Measurements from ENCODE around the gene CHRM1.

The CHRM1 gene

GRCh38 chr11:62892077-62892922, 28.9 kb downstream of the CHRM1 start:
- Mint-ChIP-seq H3K4me3 (no peak overlapping the region), H3K4me1 (peaks cover 18% of the 10 kb centered on the region), H3K36me3 (ENCODE audit: low read depth) (peaks cover 27% of the 10 kb centered on the region), H3K27ac (peak overlapping the region in 1 of 3 experiments; percentile 57), H3K27me3 (ENCODE audit: low read depth) (no peaks in the 10 kb centered on the region), H3K9me3 (no peaks in the 10 kb centered on the region)
- no peak for TF ChIP-seq CTCF (IDR thresholded peaks at IDR 0.05; ENCODE audit: unreplicated experiment in 3 of 3)

DNA sequence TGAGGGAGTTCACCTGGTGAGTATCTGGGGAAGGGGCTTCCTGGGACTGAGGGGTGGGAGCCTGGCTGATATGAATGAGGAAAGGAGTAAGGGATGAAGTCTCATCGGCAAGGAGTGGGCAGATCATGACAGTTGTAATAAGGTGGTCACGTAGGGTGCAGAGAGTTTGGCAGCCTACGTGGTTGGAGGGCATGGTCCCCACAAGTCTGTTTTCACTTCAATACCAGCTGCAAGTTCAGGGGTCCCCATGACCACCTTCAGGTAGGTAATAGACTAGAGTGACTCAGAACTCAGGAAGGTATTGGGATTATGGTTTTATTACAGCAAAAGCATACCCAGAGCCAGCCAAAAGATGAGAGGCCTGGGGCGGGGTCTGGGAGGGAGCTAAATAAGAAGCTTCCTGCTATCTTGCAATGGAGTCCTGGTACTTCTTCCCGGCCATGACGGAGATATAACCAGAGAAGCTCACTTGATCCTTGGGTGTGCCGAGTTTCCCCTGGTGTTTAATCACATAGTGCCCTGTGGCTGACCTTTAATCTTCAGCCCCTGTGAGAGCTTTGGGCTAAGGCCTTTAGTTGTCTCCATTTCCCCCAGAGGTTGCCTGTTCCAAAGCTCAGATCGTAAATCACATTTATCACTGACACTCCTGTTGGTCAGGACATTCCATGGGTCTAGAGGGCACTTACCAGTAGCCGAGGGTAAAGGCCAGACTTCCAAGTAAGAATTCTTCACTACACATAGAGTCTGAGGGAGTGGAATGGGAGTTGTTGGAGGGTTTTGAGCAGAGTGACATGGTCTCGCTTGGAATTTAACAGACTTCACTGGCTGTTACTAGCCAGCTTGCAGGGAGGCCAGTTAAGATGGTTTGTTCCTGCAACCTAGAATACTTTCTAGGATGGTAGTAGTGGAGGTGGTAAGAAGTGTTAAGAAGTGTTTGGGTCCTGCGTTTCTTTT, 31.4 kb downstream of the CHRM1 start:
- TF ChIP-seq CTCF (IDR thresholded peaks at IDR 0.05; ENCODE audit: unreplicated experiment in 3 of 3): no peak
- Mint-ChIP-seq H3K36me3 (ENCODE audit: low read depth) (peaks cover 44% of the 10 kb centered on the region), H3K9me3 (no peaks in the 10 kb centered on the region), H3K4me3 (peak overlapping the region in 1 of 3 experiments; percentile 0), H3K27me3 (ENCODE audit: low read depth) (no peaks in the 10 kb centered on the region), H3K4me1 (peaks cover 24% of the 10 kb centered on the region), H3K27ac (peak overlapping the region; percentile 59 to 93 (median 89))

DNA sequence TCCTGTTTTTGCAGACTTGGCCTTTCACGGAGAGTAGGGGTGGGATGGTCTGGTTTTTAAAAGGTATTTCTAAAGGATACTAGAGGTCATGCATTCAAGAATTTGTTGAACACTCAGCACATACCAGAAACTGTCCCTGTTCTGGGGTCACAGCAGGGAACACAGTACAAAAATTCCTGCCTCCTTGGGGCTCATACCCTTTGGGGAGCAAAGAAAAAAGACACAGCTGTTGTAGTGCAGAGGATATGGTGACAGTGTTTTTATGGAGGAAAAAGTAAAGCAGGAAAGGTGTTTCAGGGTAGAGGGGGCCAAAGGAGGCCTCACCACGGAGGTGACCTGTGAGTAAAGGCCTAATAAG, 32.1 kb downstream of the CHRM1 start:
- TF ChIP-seq CTCF (IDR thresholded peaks at IDR 0.05; ENCODE audit: unreplicated experiment in 3 of 3): no peak
- H3K27me3 Mint-ChIP-seq (ENCODE audit: low read depth): no peaks in the 10 kb centered on the region
- H3K36me3 Mint-ChIP-seq (ENCODE audit: low read depth): peaks cover 49% of the 10 kb centered on the region
- H3K4me1 Mint-ChIP-seq: peaks cover 29% of the 10 kb centered on the region
- no peaks in the 10 kb centered on the region for H3K9me3 Mint-ChIP-seq
- peak overlapping the region; percentile 59 to 93 (median 89) for H3K27ac Mint-ChIP-seq
- no peak overlapping the region for H3K4me3 Mint-ChIP-seq

GRCh38 chr11:62888406-62888805, 32.8 kb downstream of the CHRM1 start:
- Mint-ChIP-seq H3K9me3 (no peaks in the 10 kb centered on the region), H3K36me3 (ENCODE audit: low read depth) (peaks cover 56% of the 10 kb centered on the region)

DNA sequence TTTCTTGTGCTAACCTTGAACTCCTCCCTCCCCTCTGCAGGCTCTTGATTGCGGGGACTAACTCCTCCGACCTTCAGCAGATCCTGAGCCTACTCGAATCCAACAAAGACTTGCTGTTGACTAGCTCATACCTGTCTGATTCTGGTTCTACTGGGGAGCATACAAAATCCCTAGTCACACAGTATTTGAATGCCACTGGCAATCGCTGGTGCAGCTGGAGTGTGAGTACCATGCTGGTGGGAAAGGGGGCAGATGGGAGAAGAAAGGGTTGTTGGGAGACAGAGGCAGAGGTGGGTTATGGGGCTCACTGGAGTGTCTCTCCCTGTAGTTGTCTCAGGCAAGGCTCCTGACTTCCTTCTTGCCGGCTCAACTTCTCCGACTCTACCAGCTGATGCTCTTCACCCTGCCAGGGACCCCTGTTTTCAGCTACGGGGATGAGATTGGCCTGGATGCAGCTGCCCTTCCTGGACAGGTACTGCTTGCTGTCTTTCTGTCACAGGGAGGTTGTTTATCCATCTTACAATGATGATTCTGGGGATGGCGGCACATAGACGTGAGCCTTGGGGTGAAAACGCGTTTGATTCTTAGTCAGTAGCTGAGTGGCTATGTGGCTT, 35.9 kb downstream of the CHRM1 start:
- no peak for TF ChIP-seq CTCF (IDR thresholded peaks at IDR 0.05; ENCODE audit: unreplicated experiment in 3 of 3)
- no peaks in the 10 kb centered on the region for H3K27me3 Mint-ChIP-seq (ENCODE audit: low read depth)
- H3K9me3 Mint-ChIP-seq: no peaks in the 10 kb centered on the region
- H3K4me1 Mint-ChIP-seq: peaks cover 59% of the 10 kb centered on the region
- H3K4me3 Mint-ChIP-seq: peak overlapping the region; percentile 31 to 69 (median 46)
- H3K27ac Mint-ChIP-seq: peak overlapping the region in 2 of 3 experiments; percentile 28 to 70
- peaks cover 74% of the 10 kb centered on the region for H3K36me3 Mint-ChIP-seq (ENCODE audit: low read depth)

More at GRCh38 chr11:62888406-62888805, 32.8 kb downstream of the CHRM1 start:
- Mint-ChIP-seq H3K4me3 (peak overlapping the region in 2 of 3 experiments; percentile 29 to 56), H3K4me1 (peaks cover 36% of the 10 kb centered on the region), H3K27me3 (ENCODE audit: low read depth) (no peaks in the 10 kb centered on the region), H3K27ac (peak overlapping the region; percentile 59 to 93 (median 89))
- TF ChIP-seq CTCF (IDR thresholded peaks at IDR 0.05; ENCODE audit: unreplicated experiment in 3 of 3): no peak
